C4-2B (cell line): ENCODE data around the gene GDPD2.

Source experiments
- H3K27ac ChIP-seq: fragments of 450-650 bp; 2 replicates; pipeline ENCODE4 v1.5.1; 2017
- ZFX ChIP-seq: fragments of 450-650 bp; IDR thresholded peaks from 2 replicates; pipeline ENCODE4 v1.6.1; 2017
- TF ChIP-seq, protein P1 (sequence below): fragments of 450-650 bp; conservative IDR thresholded peaks from 2 replicates; pipeline ENCODE4 v1.5.1; 2017; ENCODE audit warnings: mild to moderate bottlenecking

GDPD2 gene

DNA sequence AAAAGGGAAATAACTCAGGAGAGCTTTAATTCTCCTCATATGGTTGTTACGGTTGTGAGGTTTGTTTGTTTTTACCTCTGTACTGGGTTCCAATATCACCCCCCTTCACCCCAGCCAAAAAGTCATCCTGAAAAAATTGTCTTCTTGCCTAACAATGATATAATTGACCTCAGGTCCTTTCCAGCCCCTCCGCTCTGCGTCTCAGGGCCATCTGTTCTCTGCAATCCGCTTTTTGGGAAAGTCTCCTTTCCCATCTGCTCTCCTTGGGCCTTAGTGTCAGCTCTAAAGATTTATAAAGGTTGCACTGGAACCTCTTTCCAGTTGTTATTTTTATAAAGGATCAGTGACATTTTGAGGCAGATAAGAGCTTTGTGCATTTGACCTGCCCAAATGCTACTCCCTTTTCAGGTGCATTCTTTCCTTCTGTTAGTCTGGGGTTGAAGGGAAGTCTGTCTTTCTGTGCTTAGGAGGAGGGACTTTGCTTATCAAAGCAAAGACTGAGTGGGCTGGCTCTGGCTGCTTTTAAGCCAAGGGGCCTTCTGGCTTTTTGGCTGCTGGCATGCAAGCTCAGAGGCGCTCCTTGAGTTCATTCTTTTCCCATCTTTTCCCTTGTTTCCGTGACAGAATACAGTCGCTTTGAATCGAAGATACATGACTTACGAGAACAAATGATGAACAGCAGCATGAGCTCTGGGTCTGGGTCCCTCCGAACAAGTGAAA lies 55.6 kb downstream of the GDPD2 start:
- TF ChIP-seq, protein P1, sequence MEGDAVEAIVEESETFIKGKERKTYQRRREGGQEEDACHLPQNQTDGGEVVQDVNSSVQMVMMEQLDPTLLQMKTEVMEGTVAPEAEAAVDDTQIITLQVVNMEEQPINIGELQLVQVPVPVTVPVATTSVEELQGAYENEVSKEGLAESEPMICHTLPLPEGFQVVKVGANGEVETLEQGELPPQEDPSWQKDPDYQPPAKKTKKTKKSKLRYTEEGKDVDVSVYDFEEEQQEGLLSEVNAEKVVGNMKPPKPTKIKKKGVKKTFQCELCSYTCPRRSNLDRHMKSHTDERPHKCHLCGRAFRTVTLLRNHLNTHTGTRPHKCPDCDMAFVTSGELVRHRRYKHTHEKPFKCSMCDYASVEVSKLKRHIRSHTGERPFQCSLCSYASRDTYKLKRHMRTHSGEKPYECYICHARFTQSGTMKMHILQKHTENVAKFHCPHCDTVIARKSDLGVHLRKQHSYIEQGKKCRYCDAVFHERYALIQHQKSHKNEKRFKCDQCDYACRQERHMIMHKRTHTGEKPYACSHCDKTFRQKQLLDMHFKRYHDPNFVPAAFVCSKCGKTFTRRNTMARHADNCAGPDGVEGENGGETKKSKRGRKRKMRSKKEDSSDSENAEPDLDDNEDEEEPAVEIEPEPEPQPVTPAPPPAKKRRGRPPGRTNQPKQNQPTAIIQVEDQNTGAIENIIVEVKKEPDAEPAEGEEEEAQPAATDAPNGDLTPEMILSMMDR, result no peak
- H3K27ac ChIP-seq, result peak overlapping the region; percentile 81

DNA sequence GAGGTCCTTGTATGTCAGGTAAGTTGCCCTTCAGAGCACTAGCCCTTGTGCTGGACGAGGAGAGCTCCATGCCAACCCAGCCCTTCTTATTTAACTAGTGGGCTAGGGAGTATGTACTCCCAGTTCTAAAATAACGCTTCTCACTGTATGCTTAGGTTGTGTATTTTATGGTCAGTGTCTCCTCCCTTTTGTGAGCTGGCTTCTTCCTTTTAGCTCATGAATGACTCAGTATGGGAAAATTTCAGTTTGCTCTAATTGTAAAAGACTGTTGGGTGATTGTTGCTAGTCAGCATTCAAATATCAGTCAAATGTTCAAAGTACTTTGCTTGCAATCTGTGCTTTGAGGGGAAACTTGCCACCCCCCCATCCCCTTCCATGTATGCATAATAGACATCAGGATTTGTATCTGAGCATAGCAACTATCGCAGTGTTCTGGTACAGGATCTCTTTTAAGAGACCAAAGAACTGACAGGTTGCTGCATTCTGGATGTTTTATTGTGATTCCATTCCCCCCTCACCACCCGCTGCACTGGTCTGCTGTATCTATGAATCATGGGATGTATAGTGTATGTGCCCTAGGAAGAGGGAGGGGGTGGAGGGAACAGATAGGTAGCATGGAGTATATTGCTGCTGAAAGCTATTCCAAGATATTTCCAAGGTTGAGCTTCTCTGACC lies 56.3 kb downstream of the GDPD2 start:
- no peak for TF ChIP-seq ZFX
- TF ChIP-seq, protein P1, result no peak
- H3K27ac ChIP-seq, result peak overlapping the region; percentile 81

DNA sequence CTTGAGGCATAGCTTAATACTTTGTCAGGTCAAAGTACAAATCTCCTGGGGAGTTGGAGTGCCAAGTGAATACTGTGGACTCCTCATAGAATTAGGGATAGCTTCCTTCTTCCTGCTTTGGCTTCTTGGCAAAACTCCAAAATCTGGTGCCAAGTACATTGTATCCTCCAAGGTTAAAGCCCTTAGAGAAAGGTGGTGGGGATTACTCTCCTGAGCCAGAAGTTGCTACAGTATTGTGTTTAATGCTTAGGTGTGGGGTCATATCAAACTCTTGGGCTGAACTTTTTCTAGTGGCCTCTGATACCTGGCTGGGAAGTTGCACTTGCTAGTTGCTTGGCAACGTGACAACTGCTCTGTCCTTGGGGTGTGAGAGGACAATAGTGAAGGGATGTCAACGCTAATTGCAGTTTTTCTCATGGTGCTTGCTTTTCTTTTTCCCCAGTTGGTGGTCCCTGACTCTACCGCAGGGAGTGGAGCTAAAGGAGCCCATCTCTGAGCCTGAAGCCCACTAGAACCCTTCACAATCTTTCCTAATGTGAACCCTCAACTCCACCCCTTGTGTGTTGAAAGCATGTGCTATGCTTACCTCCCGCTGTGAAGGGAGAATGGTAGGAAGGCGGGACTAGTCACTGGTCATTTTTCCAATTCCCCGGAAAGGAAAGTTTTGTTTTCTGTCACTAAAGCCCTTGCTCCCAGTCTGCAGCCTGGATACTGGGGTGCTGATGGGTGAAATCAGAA lies 57.0 kb downstream of the GDPD2 start:
- TF ChIP-seq, protein P1, result no peak
- TF ChIP-seq ZFX, result no peak
- H3K27ac ChIP-seq, result peak overlapping the region; percentile 81

DNA sequence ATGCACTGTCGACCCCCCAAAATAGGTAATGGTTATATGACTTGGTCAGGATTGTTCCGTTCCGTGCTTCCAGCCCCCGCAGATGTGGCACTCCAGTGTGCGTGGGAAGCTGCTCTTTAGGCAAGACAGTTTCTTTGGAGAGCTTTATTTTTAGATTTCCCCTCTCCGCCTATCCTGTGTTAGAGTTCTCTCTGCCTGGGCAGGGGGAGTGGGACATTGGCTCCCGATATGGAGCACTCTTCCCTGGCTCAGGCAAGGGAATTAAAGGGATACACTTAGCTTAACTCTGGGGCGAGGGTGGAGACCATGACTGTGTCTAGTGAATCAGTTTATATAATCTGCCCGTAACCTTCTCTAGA lies 57.5 kb downstream of the GDPD2 start:
- peak overlapping the region; percentile 81 for H3K27ac ChIP-seq
- TF ChIP-seq, protein P1, result no peak
- TF ChIP-seq ZFX, result no peak

DNA sequence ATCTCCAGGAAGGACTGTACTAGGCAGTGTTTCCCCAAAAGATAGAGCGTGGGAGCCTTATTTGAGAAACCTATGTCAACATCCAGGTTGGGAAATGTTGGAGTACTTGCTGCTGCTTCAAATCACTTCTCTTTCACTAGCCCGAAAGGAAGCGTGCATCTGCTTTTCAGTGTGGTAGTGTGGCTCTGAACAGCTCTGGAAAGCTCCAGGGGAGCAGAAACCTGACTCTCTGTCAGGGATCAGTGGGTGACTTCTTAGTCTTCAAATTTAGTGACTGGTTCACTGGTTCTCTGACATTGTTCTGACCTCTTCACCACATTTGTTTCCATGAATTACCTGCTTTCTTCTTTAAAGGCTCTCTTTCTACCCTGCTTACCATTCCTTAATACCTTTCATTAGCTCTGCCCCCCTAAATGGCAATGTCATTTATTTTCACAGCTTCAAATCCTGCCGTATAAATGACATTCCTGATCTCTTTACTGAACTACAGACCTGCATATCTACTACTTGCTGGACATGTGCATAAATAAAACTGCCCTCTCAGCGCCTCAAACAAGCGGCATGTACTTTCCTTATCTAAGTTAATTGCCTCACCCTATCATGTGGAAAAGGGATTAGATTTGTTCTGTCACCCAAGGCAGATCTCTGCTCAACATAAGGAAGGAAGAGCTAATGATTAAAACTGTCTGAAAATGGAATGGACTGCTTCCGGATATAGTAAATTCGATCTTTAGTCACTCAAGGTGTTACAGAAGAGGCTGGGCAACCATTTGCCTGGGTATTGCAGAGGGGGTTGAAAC lies 58.6 kb downstream of the GDPD2 start:
- no peak for TF ChIP-seq ZFX
- TF ChIP-seq, protein P1, result no peak

DNA sequence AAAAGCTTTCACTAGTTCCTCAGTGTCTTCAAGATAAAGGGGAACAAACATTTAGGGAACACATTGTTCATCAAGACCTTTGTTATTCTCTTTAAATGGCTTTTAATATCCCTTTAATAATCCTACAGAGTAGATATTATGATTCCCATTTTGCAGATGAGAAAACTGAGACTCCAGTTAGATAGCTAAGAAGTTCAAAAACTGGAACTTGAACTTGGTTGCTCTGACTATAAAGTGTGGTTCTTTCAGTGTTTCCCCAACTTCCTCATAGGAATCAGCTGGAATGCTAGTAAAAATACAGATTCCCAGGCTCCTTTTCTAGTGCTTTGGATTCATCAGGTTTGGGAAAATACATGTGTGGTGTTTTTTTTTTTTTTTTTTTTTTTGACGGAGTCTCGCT lies 59.2 kb downstream of the GDPD2 start:
- no peak overlapping the region for H3K27ac ChIP-seq
- TF ChIP-seq, protein P1, result no peak
- no peak for TF ChIP-seq ZFX

More for the DNA sequence above, 58.6 kb downstream of the GDPD2 start:
- peak overlapping the region; percentile 43; the same call in 1 of the 2 replicates for H3K27ac ChIP-seq
